Measurements from ENCODE around the gene IFI44L. TPM values are rescaled to one million over a fixed set of nuclear protein-coding genes. Genes with fewer than 3 reads are reported as not detected.

The IFI44L gene
- total RNA-seq, 2 experiments from 2014 or later, result 79.2 to 79.7 TPM

- no peak for DNase-seq
- intact Hi-C loops (cut with micrococcal nuclease), result no loop called here
- Mint-ChIP-seq H3K27ac (no peak overlapping the region), H3K36me3 (ENCODE audit: low read depth) (no peaks in the 10 kb centered on the region), H3K4me1 (ENCODE audit: low read depth) (no peaks in the 10 kb centered on the region), H3K27me3 (ENCODE audit: low read depth) (peaks cover 5% of the 10 kb centered on the region), H3K9me3 (no peaks in the 10 kb centered on the region), H3K4me3 (no peak overlapping the region)
- CTCF ChIA-PET, result no interaction called here
Observed at GRCh38 chr1:78691995-78692747, 71.9 kb downstream of the IFI44L start.

Other genes starting within 250 kb of the IFI44L start
- not detected for gene PTGFR, start 129.5 kb upstream of the IFI44L start, total RNA-seq
- 10 to 100 TPM; 40.1 to 42.3 TPM for gene IFI44, start 29.4 kb downstream of the IFI44L start, total RNA-seq

All from activated naive CD4-positive, alpha-beta T cell treated with anti-CD3 and anti-CD28 coated beads for 36 hours (primary cell).